ENCODE data around the gene CMTM4. TPM values are rescaled to one million over a fixed set of nuclear protein-coding genes. Genes with fewer than 3 reads are reported as not detected.

CMTM4 gene
- total RNA-seq, 4 donors from 2014 or later = 13.7 to 24.0 (median 15.8) TPM

- no peak for DNase-seq
- TF ChIP-seq, protein P1, sequence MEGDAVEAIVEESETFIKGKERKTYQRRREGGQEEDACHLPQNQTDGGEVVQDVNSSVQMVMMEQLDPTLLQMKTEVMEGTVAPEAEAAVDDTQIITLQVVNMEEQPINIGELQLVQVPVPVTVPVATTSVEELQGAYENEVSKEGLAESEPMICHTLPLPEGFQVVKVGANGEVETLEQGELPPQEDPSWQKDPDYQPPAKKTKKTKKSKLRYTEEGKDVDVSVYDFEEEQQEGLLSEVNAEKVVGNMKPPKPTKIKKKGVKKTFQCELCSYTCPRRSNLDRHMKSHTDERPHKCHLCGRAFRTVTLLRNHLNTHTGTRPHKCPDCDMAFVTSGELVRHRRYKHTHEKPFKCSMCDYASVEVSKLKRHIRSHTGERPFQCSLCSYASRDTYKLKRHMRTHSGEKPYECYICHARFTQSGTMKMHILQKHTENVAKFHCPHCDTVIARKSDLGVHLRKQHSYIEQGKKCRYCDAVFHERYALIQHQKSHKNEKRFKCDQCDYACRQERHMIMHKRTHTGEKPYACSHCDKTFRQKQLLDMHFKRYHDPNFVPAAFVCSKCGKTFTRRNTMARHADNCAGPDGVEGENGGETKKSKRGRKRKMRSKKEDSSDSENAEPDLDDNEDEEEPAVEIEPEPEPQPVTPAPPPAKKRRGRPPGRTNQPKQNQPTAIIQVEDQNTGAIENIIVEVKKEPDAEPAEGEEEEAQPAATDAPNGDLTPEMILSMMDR (IDR thresholded peaks at IDR 0.05) = peak in 4 of 6 experiments; percentile 18 to 47 (median 28)
- TF ChIP-seq POLR2A (IDR thresholded peaks at IDR 0.05) = no peak
- Histone ChIP-seq H3K9me3 (no peaks in the 10 kb centered on the region), H3K27me3 (no peaks in the 10 kb centered on the region), H3K4me1 (peaks cover 0 to 15% (median 0%) of the 10 kb centered on the region in 3 donors), H3K4me3 (no peak overlapping the region), H3K27ac (no peak overlapping the region), H3K36me3 (peaks cover 0 to 40% (median 4%) of the 10 kb centered on the region in 3 donors)
- WGBS, 2 donors = 73 to 74% methylated on average over 10 to 12 of the region's 12 CpGs
- intact Hi-C loops (cut with DNase I) = no loop called here
Observed at GRCh38 chr16:66717112-66717675, 20.7 kb upstream of the CMTM4 start.

- no peak for DNase-seq
- Histone ChIP-seq H3K4me3 (no peak overlapping the region), H3K27ac (no peak overlapping the region), H3K27me3 (no peaks in the 10 kb centered on the region), H3K9me3 (no peaks in the 10 kb centered on the region), H3K36me3 (peaks cover 0 to 28% (median 4%) of the 10 kb centered on the region in 3 donors), H3K4me1 (peaks cover 0 to 10% (median 0%) of the 10 kb centered on the region in 3 donors)
- TF ChIP-seq POLR2A (IDR thresholded peaks at IDR 0.05) = no peak
- TF ChIP-seq, protein P1 (IDR thresholded peaks at IDR 0.05) = no peak
- 27 to 35% methylated on average over 6 of the region's 6 CpGs for WGBS, 2 donors
- intact Hi-C loops (cut with DNase I) = no loop called here
Observed at GRCh38 chr16:66714654-66715307, 18.2 kb upstream of the CMTM4 start.

GRCh38 chr16:66714062-66714461, 17.5 kb upstream of the CMTM4 start:
- Histone ChIP-seq H3K4me1 (peaks cover 0 to 10% (median 0%) of the 10 kb centered on the region in 3 donors), H3K4me3 (no peak overlapping the region), H3K36me3 (peaks cover 0 to 21% (median 4%) of the 10 kb centered on the region in 3 donors), H3K9me3 (no peaks in the 10 kb centered on the region), H3K27me3 (no peaks in the 10 kb centered on the region), H3K27ac (no peak overlapping the region)
- intact Hi-C loops (cut with DNase I) = no loop called here
- no peak for TF ChIP-seq POLR2A (IDR thresholded peaks at IDR 0.05)
- TF ChIP-seq, protein P1 (IDR thresholded peaks at IDR 0.05) = no peak
- 50 to 70% methylated on average over 6 of the region's 6 CpGs for WGBS, 2 donors
- no peak for DNase-seq

DNA sequence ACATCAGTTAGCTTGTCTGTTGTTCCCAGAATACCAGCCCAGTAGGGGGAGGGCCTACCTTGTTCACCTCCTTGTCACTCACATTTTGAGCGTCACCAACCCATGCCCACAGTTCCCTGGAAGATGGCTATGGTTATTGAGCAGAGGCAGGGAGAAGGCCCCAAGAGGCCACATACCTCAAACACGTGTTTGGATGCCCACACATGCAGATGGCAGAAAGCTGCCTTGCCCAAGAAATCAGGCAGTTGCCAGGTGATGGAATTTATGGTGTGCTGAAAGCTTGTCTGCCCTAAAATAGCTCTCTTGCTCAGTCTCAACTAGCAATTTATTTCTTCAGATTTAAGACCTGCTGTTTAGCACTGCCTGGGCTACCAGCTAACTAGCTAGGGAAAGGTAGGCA, 16.5 kb upstream of the CMTM4 start:
- no peaks in the 10 kb centered on the region for H3K27me3 ChIP-seq
- peaks cover 0 to 10% (median 0%) of the 10 kb centered on the region in 3 donors for H3K4me1 ChIP-seq
- WGBS, 2 donors = 13 to 40% methylated on average over 1 of the region's 2 CpGs
- peaks cover 0 to 11% (median 0%) of the 10 kb centered on the region in 3 donors for H3K36me3 ChIP-seq
- no peaks in the 10 kb centered on the region for H3K9me3 ChIP-seq
- H3K27ac ChIP-seq = no peak overlapping the region
- TF ChIP-seq, protein P1 (IDR thresholded peaks at IDR 0.05) = no peak
- TF ChIP-seq POLR2A (IDR thresholded peaks at IDR 0.05) = no peak
- DNase-seq = no peak
- H3K4me3 ChIP-seq = no peak overlapping the region
- intact Hi-C loops (cut with DNase I) = no loop called here

DNA sequence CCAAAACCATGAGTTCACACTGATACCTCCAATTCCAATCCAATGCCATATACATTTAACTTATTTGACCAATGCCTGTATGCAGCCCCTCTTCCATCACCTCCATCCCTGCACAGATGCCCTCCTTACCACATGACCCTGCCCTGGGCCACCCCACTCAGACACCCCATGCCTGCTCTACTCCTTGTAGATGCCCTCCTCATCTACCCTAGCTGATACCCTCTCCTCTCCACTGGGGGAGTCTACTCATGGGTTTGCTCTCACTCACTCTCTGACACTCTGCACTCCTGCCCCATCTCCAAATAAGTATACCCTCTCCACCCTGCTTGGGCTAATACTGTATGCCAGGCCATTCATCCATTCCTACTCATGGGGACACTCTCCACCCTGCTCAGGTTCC, 16.0 kb upstream of the CMTM4 start:
- H3K27me3 ChIP-seq = no peaks in the 10 kb centered on the region
- no peak overlapping the region for H3K27ac ChIP-seq
- H3K4me3 ChIP-seq = no peak overlapping the region
- H3K4me1 ChIP-seq = peaks cover 0 to 10% (median 0%) of the 10 kb centered on the region in 3 donors
- no peak for DNase-seq
- TF ChIP-seq POLR2A (IDR thresholded peaks at IDR 0.05) = no peak
- TF ChIP-seq, protein P1 (IDR thresholded peaks at IDR 0.05) = no peak
- no peaks in the 10 kb centered on the region for H3K9me3 ChIP-seq
- intact Hi-C loops (cut with DNase I) = no loop called here
- H3K36me3 ChIP-seq = peaks cover 0 to 5% (median 0%) of the 10 kb centered on the region in 3 donors

Data from esophagus squamous epithelium (tissue), 5 donors.